Muscle layer of duodenum (tissue), 2 donors: ENCODE results near the gene BTBD10.
"Not testable (repeated sequence)": the region's sequence is repeated elsewhere in the genome, so short reads cannot be mapped to it uniquely, and the experiment has no call there.

Experiments used
- H3K27ac ChIP-seq: one replicate; pipeline ENCODE4 v1.7.0; 2013; ENCODE audit warnings: mild to moderate bottlenecking, low read length
- H3K27me3 ChIP-seq: one replicate; pipeline ENCODE4 v1.7.0; 2013; ENCODE audit warnings: low read depth, mild to moderate bottlenecking, control low read depth, low read length
- H3K36me3 ChIP-seq, 2 donors: one replicate each; pipeline ENCODE4 v1.7.0; 2013; ENCODE audit warnings: low read length in 2 of 2, control low read depth in 1 of 2, mild to moderate bottlenecking in 1 of 2; ENCODE audit not compliant: insufficient read depth in 2 of 2, control insufficient read depth in 1 of 2
- H3K4me1 ChIP-seq, 2 donors: one replicate each; pipeline ENCODE4 v1.7.0; 2013; ENCODE audit warnings: low read length in 2 of 2, mild to moderate bottlenecking in 2 of 2, control low read depth in 1 of 2, moderate library complexity in 1 of 2; ENCODE audit not compliant: insufficient read depth in 2 of 2, control insufficient read depth in 1 of 2
- H3K4me3 ChIP-seq, 2 donors: one replicate each; pipeline ENCODE4 v1.7.0; 2013; ENCODE audit warnings: low read length in 2 of 2, low read depth in 1 of 2, mild to moderate bottlenecking in 1 of 2
- H3K9me3 ChIP-seq, 2 donors: one replicate each; pipeline ENCODE4 v1.7.0; 2013; ENCODE audit warnings: low read length in 2 of 2, control low read depth in 1 of 2, mild to moderate bottlenecking in 1 of 2; ENCODE audit not compliant: control insufficient read depth in 1 of 2
- donor health status: healthy.

Gene BTBD10

DNA sequence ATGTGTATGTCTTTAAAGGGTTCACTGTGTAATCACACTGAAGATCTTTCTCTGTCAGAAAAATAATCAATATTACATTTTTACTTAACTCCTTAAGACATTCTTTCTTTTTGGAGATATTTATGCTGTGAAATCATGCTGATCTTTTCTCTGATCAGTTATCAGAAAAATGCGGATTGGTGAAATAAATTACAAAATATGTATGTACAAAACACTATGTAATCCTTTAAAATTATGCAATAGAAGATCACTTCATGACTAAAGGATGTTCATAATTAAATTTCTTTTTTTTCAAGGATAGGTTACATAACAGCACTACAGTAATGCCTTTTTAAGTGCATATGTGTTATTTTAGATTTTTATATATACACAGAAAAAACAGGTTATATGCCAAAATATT is 24.7 kb downstream of the BTBD10 start:
- Histone ChIP-seq H3K27ac (no peak overlapping the region), H3K9me3 (no peaks in the 10 kb centered on the region), H3K36me3 (no peaks in the 10 kb centered on the region), H3K4me3 (no peak overlapping the region), H3K4me1 (no peaks in the 10 kb centered on the region), H3K27me3 (no peaks in the 10 kb centered on the region)

DNA sequence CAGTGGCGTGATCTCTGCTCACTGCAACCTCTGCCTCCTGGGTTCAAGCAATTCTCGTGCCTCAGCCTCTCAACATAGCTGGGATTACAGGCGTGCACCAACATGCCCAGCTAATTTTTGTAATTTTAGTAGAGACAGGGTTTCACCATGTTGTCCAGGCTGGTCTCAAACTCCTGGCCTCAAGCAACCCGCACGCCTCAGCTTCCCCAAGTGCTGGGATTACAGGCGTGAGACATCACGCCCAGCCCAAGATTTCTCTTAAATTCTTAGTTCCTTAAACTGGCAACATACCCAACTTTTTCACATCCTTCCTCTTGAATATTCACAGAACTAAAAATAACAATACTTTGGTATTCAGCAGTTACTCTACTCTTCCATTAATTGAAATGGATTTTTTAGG is 26.2 kb downstream of the BTBD10 start:
- H3K27ac ChIP-seq, H3K9me3 ChIP-seq, H3K4me3 ChIP-seq, H3K4me1 ChIP-seq, H3K36me3 ChIP-seq, H3K27me3 ChIP-seq: not testable (repeated sequence)

DNA sequence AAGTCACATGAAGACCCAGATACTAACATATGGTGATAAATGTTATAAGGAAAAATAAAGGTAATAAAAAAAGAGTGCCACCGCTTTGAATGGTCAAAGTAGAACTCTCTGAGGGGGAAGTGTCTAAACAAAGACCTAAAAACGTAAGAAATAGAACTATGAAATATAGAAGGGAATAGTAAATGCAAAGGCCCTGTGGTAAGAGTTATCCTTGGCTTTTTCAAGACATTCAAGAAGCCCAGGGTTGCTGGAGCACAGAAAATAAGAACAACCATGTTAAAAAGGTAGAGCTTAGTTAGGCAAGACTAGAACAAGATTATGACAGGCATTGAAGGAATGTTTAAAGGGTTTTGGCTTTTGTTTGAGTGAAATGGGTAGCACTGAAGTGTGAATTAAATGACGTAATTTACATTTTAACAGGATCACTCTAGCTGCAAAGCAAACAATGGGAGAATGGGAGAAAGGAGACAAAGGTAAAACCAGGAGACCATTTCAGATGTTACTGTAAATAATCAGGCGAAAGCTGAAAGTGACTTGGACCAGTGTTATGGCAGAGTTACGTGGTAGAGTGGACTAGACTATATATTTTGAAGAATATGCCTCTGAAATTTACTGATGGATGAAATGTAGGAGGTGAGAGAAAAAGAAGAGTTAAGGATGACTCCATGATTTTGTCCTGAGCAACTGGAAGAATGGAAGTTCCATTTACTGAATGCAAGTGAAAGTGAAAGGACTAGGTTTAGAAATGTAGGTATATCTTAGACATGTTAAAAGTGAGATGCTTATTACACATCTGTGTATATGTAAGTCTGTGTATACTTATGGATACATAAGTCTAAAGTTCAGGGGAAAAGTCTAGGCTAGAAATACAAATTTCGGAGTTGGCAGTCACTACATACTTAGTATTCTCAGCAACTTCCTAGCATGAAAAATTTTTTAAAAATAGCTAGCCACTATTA is 28.5 kb downstream of the BTBD10 start:
- no peaks in the 10 kb centered on the region for H3K27me3 ChIP-seq
- no peak overlapping the region for H3K4me3 ChIP-seq
- no peak overlapping the region for H3K27ac ChIP-seq
- no peaks in the 10 kb centered on the region for H3K4me1 ChIP-seq
- peaks cover 0 to 3% of the 10 kb centered on the region in 2 donors for H3K36me3 ChIP-seq
- H3K9me3 ChIP-seq: no peaks in the 10 kb centered on the region

DNA sequence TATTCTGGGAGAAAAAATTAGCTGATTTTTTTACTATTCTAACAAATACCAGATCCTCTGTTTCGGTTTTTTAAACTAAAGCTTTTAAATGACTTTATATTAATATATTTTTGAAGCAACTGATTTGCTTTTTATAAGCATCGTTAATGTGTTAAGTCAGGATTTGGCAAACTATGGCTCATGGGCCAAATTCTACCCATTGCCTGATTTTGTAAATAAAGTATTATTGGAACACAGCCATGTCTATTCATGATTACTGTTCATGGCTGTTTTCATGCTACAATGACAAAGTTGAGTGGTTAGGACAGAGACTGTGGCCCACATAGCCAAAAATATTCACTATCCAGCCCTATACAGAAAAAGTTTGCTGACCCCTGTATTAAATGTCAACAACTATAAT is 29.6 kb downstream of the BTBD10 start:
- Histone ChIP-seq H3K27me3 (no peaks in the 10 kb centered on the region), H3K9me3 (peaks cover 0 to 5% of the 10 kb centered on the region in 2 donors), H3K4me1 (no peaks in the 10 kb centered on the region), H3K36me3 (peaks cover 0 to 3% of the 10 kb centered on the region in 2 donors), H3K27ac (no peak overlapping the region), H3K4me3 (no peak overlapping the region)

DNA sequence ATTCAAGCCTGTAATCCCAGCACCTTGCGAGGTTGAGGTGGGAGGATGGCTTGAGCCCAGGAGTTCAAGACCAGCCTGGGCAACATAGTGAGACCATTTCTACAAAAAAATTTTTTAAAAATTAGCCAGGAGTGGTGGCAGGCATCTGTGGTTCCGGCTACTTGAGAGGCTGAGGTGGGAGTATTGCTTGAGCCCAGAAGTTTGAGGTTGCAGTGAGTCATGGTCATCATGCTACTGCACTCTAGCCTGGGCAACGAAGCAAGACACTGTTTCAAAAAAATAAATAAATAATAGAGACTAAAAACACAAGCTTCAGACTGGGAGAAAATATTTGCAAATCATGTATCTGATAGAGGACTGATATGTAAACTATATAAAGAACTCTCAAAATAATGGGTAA is 33.2 kb downstream of the BTBD10 start:
- Histone ChIP-seq H3K4me3 (no peak overlapping the region), H3K4me1 (no peaks in the 10 kb centered on the region), H3K9me3 (peaks cover 7 to 8% of the 10 kb centered on the region in 2 donors), H3K27me3 (no peaks in the 10 kb centered on the region), H3K36me3 (peaks cover 0 to 3% of the 10 kb centered on the region in 2 donors), H3K27ac (no peak overlapping the region)

DNA sequence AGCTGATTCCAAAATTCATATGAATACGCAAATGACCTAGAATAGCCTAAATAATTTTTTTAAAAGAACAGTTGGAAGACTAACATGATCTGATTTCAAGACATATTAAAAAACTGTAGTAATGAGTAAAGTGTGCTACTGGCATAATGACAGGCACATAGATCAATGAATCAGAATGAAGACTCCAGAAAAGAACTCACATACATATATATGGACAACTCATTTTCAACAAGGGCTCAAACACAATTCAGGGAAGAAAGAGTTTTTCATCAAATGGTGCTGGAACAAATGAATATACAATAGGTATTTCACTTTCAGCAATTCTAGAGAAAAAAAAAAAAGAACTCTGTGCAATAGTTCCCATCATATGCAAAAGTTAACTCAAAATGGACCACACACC is 33.7 kb downstream of the BTBD10 start:
- Histone ChIP-seq H3K4me3 (no peak overlapping the region), H3K4me1 (no peaks in the 10 kb centered on the region), H3K9me3 (peaks cover 7 to 8% of the 10 kb centered on the region in 2 donors), H3K27ac (no peak overlapping the region), H3K27me3 (no peaks in the 10 kb centered on the region), H3K36me3 (peaks cover 0 to 3% of the 10 kb centered on the region in 2 donors)

DNA sequence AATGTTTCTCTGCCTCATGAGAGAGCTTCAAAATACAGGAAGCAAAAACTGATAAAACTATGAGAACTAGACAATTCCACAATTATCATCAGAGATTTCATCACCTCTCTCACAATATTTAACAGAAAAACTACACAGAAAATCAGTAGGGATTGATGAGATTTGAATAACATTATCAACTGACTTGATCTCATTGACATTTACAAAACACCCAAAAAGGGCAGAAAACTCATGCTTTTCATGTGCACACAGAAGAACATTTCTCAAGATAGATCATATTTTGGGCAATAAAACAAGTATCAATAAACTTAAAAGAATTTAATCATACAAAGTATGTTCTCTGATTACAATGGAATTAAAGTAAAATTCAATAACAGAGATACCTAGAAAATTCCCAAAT is 35.6 kb downstream of the BTBD10 start:
- Histone ChIP-seq H3K27me3 (no peaks in the 10 kb centered on the region), H3K4me1 (peaks cover 0 to 3% of the 10 kb centered on the region in 2 donors), H3K4me3 (no peak overlapping the region), H3K9me3 (peaks cover 7 to 8% of the 10 kb centered on the region in 2 donors), H3K36me3 (peaks cover 0 to 3% of the 10 kb centered on the region in 2 donors), H3K27ac (no peak overlapping the region)

DNA sequence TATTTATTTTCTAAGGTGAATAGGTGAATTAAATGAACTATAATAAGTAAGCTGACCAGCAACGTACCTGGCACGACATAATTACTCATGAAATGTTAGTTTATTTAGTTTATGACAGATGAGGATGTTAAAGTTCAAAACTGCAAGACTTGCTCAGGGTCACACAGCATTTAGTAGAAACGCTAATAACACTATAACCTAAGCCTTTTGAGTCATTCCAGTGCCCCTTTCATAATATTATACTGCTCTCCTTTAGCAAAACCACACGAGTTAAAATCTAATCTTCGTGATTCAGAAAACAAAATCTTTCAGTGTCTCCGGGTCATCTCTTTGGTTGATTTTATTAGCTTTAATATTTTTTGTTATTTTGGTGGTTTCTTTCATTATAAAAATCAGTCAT is 39.6 kb downstream of the BTBD10 start:
- peaks cover 3 to 7% of the 10 kb centered on the region in 2 donors for H3K9me3 ChIP-seq
- H3K36me3 ChIP-seq: peaks cover 2 to 9% of the 10 kb centered on the region in 2 donors
- H3K4me3 ChIP-seq: no peak overlapping the region
- H3K4me1 ChIP-seq: peaks cover 0 to 3% of the 10 kb centered on the region in 2 donors
- no peaks in the 10 kb centered on the region for H3K27me3 ChIP-seq
- H3K27ac ChIP-seq: no peak overlapping the region

DNA sequence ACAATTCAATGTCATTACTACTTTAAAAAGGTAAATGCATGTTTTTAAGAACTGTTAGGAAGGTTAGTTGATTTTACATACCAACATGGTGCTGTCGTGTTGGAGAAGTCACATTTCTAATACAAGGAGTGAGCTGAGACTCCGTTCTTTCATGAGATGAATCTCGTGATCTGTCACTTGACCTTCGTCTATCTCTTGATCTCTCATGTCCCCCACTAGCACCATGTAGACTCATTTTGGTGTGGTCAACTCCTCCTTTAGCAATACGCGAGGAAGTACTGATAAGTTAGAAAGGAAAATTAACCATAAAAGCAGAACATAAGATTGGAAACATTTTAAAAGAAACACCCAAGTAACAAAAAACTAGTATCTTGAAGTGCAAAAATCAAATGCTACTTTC is 41.5 kb downstream of the BTBD10 start:
- Histone ChIP-seq H3K27me3 (no peaks in the 10 kb centered on the region), H3K27ac (no peak overlapping the region), H3K4me1 (peaks cover 0 to 3% of the 10 kb centered on the region in 2 donors), H3K4me3 (no peak overlapping the region), H3K36me3 (peaks cover 7 to 9% of the 10 kb centered on the region in 2 donors), H3K9me3 (no peaks in the 10 kb centered on the region)

DNA sequence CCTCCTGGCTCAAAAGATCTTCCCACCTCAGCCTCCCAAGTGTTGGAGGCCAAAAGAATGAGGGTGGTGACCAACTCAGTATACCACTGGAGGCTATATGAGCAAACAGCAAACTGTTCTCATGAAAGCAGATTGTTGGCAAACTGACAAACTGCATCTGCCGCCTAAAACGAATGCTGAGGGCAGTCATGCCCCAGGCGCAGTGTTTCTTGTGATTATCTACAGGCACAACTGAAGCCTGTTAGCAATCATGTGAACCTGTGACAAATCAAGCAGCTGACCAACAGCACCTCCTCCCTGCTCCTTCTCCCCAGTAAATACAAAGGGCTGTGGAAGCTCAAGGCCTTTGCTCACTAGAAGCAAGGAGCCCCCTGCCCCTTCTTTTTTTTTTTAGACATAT is 47.8 kb downstream of the BTBD10 start:
- Histone ChIP-seq H3K9me3 (no peaks in the 10 kb centered on the region), H3K36me3 (peaks cover 21 to 23% of the 10 kb centered on the region in 2 donors)

DNA sequence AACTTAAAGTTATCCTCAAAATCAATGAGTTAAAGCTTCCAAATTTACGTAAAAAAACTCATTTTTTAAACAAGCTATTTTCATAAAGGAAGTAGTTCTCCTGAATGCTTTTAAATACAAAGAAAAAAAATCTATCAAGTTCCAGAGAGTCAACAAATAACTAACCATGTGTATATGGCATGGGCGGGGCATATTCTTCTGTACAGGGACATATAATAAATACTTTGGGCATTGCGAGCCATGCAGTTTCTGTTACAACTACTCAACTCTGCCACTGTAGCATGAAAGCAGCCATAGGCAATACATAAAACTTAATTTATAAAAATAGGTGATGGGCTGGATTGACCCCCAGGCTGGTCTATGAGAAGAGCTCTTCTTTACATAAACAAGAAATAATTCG is 57.8 kb downstream of the BTBD10 start:
- no peaks in the 10 kb centered on the region for H3K27me3 ChIP-seq
- no peaks in the 10 kb centered on the region for H3K9me3 ChIP-seq
- no peak overlapping the region for H3K4me3 ChIP-seq
- H3K27ac ChIP-seq: no peak overlapping the region
- H3K4me1 ChIP-seq: no peaks in the 10 kb centered on the region
- H3K36me3 ChIP-seq: peaks cover 18 to 28% of the 10 kb centered on the region in 2 donors

More for the DNA sequence above, 47.8 kb downstream of the BTBD10 start:
- H3K27me3 ChIP-seq: no peaks in the 10 kb centered on the region
- no peak overlapping the region for H3K4me3 ChIP-seq
- H3K27ac ChIP-seq: no peak overlapping the region
- no peaks in the 10 kb centered on the region for H3K4me1 ChIP-seq
